Measurements from ENCODE around the gene SSBP2.

DNA sequence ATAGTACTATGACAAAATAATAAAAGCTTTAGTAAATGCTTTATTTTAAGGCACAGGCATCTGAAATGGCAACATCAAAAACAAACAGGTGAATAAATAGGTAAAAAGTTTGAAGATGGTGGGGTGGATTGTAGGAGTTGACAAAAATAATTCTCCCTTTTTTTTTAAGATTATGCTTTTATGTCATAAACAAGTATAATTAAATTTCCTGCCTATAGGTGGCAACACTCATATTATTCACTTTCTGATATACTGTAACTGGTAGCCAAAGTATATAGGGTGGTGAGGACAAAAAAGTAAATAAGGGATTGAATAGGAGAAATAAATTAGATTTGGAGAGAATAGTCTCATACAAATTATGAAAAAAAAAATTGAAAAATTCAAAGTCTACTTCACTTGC lies 236.9 kb downstream of the SSBP2 start:
- TF ChIP-seq, protein P1, sequence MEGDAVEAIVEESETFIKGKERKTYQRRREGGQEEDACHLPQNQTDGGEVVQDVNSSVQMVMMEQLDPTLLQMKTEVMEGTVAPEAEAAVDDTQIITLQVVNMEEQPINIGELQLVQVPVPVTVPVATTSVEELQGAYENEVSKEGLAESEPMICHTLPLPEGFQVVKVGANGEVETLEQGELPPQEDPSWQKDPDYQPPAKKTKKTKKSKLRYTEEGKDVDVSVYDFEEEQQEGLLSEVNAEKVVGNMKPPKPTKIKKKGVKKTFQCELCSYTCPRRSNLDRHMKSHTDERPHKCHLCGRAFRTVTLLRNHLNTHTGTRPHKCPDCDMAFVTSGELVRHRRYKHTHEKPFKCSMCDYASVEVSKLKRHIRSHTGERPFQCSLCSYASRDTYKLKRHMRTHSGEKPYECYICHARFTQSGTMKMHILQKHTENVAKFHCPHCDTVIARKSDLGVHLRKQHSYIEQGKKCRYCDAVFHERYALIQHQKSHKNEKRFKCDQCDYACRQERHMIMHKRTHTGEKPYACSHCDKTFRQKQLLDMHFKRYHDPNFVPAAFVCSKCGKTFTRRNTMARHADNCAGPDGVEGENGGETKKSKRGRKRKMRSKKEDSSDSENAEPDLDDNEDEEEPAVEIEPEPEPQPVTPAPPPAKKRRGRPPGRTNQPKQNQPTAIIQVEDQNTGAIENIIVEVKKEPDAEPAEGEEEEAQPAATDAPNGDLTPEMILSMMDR (IDR thresholded peaks at IDR 0.05) = no peak
- no peak for TF ChIP-seq POLR2A (IDR thresholded peaks at IDR 0.05)

All from thyroid gland (tissue), 4 donors.